GM11168 (cell line): ENCODE data around the gene GZMM.

ENCODE experiments used
- in situ Hi-C: fragments of 300-500 bp; cut with MboI; formaldehyde crosslinking; loops from one replicate; pipeline ENCODE4 v1.12.0; 2022; ENCODE audit warnings: low sequenced_read_pairs; ENCODE audit not compliant: unreplicated experiment

GZMM gene

DNA sequence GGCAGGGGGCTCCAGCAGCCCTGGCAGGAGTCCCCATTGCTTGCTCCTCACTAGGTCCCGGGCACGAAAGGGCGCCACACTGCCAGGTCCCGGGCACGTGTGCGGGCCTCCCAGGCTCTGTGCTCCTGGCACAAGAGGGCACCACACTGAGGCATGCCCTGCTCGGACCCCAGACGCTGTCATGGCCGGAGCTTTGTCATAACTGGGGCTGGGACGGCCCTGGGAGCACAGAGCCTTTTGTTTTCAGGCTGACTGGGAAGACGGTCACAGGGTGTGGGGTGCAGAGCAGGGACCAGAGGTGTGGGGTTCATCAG, 35.9 kb downstream of the GZMM start:
- in situ Hi-C loops = loop anchor here (25.0 kb wide), 1 partner anchor 158 kb away; no protein-coding TSS in a partner anchor

DNA sequence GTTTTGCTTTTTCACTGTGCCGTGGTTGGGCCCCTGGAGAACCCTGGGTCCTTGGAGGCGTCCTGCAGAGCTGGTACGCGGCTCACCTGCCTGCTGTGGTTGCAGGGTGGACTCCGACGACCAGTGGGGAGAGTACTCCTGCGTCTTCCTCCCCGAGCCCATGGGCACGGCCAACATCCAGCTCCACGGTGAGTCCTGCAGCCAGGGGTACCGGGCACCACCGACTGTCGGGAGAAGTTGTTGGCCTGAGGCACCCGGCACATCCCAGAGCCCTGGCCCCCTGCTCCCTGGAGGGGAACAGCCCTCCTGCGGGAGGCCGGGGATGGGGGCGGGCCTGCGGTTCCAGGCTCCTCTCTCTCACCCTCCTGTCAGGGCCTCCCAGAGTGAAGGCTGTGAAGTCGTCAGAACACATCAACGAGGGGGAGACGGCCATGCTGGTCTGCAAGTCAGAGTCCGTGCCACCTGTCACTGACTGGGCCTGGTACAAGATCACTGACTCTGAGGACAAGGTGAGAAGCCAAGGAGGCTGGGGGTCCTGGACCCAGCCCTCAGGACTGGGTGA, 36.5 kb downstream of the GZMM start:
- in situ Hi-C loops = loop anchor here (25.0 kb wide), 1 partner anchor 157 kb away; no protein-coding TSS in a partner anchor

DNA sequence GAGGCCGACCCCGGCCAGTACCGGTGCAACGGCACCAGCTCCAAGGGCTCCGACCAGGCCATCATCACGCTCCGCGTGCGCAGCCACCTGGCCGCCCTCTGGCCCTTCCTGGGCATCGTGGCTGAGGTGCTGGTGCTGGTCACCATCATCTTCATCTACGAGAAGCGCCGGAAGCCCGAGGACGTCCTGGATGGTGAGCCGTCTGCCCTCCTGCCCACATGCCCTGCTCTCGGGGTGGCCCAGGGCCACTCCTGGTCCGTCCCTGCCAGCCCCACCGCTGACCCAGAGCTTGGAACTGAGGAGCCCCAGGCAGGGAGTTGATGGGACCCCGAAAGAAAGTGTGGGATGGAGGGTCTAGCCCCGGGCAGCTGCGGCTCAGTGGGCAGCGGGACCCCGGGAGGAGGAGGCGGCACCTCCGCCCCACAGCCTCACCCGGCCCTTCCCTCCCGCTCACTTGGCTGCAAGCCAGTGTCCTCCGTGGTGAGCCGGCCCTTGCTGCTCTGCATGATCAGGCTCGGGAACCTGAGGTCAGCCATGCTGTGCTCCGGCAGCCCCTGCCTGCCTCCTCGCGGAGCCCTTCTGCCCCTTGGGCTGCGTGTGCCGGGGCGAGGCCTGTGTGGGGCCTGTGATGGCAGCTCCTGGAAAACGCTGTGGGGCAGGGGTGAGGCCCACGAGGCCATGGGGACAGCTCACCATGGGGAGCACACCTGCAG, 37.7 kb downstream of the GZMM start:
- in situ Hi-C loops = loop anchor here (25.0 kb wide), 1 partner anchor 156 kb away; no protein-coding TSS in a partner anchor

DNA sequence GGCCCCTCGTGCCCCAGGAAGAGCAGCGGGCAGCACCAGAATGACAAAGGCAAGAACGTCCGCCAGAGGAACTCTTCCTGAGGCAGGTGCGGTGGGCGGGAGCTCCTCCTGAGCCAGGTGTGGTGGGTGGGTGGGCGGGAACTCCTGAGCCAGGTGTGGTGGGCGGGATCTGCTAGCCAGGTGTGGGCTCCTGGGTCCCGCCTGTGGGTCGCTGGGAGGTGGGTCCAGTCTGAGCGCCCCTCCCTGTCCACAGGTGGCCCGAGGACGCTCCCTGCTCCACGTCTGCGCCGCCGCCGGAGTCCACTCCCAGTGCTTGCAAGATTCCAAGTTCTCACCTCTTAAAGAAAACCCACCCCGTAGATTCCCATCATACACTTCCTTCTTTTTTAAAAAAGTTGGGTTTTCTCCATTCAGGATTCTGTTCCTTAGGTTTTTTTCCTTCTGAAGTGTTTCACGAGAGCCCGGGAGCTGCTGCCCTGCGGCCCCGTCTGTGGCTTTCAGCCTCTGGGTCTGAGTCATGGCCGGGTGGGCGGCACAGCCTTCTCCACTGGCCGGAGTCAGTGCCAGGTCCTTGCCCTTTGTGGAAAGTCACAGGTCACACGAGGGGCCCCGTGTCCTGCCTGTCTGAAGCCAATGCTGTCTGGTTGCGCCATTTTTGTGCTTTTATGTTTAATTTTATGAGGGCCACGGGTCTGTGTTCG, 38.8 kb downstream of the GZMM start:
- in situ Hi-C loops = loop anchor here (25.0 kb wide), 1 partner anchor 155 kb away; no protein-coding TSS in a partner anchor

DNA sequence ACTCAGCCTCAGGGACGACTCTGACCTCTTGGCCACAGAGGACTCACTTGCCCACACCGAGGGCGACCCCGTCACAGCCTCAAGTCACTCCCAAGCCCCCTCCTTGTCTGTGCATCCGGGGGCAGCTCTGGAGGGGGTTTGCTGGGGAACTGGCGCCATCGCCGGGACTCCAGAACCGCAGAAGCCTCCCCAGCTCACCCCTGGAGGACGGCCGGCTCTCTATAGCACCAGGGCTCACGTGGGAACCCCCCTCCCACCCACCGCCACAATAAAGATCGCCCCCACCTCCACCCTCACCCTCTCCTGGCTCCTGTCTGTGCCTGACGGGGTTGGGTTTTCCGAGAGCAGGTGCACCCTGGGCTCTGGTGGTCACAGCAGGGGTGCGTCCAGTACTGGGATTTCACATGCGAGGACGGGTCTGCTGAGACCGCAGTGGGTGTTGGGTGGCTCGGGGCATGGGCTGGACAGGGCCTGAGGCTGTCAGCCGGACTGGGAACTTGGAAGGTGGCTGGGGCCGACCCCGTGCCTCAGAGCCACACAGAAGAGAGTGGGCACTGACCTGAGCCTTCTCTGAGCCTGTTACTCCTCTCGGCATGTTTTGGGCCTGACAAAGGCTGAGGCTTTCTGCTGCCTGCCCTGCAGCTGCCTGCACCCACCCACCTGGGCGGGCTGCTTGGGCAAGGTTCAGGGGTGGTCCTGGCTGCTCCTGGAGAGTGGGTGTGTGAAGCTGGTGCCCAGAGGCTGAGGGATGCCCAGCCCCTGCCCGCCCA, 39.5 kb downstream of the GZMM start:
- in situ Hi-C loops = loop anchor here (25.0 kb wide), 1 partner anchor 154 kb away; no protein-coding TSS in a partner anchor

DNA sequence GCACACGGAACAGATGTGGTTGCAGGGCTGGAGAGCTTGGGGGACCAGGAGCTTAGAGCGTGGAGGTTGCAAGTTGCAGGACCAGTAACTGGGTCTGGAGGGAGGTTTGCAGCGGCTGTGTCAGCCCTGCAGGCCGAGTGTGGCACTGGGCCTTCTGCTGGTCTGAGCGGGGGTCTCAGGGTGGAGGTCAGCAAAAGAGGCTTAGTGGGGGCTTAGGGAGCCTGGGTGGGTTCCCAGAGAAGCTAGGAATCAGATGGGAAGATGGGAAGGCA, 40.1 kb downstream of the GZMM start:
- in situ Hi-C loops = loop anchor here (25.0 kb wide), 1 partner anchor 153 kb away; no protein-coding TSS in a partner anchor

DNA sequence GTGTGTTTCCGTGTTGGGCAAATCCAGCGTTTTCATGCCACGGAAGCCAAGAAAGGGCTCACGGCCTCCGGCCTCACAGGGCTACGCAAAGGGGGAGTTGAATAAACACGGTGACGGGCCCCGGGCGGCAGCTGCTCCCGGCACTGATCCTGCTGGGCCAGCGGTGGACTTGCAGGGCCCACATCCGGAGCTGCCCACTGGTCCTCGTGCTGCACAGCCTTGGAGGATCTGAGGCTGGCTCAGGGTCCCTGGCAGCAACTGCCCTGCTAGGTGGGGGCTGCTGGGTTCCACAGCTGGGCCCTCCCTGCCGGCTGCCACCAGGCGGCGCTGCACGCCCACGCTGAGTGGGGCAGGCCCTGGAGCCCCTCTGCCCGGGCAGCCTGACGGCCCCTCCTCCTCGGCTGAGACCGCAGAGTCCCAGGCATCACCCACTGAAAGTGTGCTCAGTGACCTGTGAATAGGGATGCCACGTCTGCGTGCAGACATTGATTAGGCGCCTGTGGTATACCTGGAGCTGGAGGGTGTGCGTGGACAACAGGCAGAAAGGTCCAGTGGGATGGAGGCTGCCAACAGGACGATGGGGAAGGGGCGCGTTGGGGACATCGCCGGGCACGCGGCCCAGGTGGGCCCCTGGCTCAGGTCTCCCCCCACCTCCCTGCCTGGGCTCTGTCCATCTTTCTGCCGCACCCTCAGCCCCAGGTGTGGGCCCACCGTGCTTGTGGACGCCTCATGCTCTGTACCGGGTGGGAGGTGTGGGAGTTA, 40.6 kb downstream of the GZMM start:
- in situ Hi-C loops = loop anchor here (25.0 kb wide), 1 partner anchor 153 kb away; no protein-coding TSS in a partner anchor

DNA sequence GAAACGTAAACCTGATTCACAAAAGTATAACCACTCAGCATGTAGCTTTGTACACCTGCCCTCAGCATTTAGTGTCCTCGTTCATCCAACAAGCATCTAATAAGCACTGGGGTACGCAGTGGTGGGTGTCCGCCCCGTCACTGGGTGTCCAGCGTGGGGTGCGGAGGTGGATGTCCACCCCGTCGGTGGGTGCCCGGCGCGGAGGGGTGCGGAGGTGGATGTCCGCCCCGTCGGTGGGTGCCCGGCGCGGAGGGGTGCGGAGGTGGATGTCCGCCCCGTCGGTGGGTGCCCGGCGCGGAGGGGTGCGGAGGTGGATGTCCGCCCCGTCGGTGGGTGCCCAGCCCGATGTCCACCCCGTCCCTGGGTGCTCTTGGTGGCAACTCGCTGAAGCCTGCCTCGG, 41.3 kb downstream of the GZMM start:
- in situ Hi-C loops = loop anchor here (25.0 kb wide), 1 partner anchor 152 kb away; no protein-coding TSS in a partner anchor

DNA sequence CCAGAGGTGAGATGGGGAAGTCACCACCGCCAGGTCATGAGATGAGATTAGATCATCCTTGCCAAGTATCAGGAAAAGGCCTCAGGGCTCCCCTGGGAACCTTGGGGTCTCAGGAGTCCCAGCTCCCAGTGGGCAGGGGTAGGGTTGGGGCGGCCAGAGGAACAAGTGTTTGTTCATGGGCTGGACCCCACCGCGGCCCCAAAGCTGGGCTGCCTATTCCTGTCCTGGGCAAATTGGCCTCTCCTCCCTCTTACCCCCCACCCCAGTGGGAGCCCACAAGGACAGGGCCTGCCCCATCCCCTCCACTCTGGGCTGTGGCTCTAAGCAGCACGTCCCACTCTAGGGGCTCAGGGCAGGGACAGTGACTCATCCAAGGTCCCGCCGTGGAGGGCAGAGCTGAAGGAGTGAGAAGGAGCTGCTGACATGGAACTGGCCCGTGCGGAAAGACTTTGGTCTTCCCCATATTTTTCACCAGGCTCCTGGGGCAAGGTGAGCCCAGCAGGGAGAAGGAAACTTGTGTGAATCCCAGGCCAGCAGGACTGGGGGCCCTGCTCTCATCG, 41.8 kb downstream of the GZMM start:
- in situ Hi-C loops = loop anchor here (25.0 kb wide), 1 partner anchor 152 kb away; no protein-coding TSS in a partner anchor

DNA sequence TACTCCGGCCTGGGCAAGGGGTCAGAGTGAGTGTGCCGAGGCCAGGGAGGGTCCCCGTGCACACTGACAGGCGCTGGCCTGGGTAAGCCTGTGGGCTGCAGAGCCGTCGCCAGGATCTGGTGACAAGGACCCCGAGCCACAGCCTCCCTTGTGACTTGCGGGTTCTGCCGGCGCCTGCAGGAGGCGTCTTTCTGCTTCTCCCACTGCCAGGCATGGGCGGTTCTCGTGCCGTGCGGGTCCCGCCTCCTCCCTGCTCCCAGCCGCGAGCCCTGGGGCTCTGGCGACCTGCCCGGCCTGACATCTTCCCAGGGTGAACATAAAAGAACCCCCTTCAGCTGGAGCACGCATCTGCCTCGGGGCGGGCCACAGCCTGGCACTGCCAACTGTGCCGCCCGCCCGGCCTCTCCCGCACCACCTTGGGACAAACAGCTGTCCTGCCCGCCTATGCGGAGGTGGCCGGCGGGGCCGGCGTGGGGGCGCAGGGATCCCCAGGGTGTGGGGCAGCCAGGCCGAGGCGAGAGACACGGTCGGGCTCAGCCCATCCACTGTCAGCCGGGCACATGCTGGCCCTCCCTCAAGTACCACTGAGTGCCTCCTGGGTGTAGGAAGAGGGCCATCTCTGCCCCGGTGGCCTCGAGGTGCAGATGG, 44.4 kb downstream of the GZMM start:
- in situ Hi-C loops = loop anchor here (25.0 kb wide), 1 partner anchor 149 kb away; no protein-coding TSS in a partner anchor

DNA sequence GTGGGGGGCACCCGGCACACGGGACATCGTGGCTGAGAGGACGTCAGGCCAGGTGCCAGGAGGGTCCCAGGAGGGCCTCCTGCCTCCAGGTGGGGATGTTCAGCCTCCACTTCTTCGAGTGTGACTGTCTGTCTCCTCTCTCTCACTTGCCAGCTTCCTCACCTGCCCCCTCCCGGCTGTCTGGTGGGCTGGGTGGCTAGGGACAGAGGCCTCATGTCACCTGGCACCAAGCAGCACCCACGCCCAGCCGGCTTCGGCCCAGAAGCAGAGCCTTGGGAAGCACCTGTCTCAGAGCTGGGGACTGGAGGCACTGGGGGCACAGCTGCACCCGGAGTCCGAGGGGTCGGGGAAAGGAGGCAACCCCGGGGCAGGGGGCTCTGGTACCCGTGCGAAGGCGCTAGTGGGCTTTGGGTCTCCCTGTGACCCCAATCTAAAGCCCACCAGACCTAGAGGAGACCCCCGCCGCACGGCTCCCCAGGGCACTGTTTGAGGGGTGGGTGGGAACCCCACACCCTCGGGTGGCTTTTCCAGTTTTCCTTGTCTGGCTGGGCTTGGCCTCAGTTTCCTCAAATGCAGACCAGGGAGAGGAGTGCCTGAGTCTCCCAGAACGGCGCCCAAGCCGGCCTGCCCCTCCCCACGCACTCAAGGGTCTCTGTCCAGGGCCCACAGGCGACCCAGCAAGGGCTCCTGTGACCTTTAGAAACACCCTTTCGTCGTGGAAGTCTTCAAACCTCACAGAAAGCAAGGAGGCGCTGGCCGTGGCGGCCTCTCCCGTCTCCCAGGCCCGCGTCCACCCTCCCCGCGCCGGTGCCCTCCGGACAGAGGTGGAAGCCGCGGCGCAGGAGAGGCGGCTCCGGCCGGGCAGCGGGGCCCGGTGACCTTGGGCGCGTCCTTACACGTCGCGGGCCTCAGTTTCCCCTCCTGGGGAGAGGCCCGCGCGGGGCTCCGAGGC, 45.2 kb downstream of the GZMM start:
- in situ Hi-C loops = loop anchor here (25.0 kb wide), 1 partner anchor 148 kb away; no protein-coding TSS in a partner anchor

DNA sequence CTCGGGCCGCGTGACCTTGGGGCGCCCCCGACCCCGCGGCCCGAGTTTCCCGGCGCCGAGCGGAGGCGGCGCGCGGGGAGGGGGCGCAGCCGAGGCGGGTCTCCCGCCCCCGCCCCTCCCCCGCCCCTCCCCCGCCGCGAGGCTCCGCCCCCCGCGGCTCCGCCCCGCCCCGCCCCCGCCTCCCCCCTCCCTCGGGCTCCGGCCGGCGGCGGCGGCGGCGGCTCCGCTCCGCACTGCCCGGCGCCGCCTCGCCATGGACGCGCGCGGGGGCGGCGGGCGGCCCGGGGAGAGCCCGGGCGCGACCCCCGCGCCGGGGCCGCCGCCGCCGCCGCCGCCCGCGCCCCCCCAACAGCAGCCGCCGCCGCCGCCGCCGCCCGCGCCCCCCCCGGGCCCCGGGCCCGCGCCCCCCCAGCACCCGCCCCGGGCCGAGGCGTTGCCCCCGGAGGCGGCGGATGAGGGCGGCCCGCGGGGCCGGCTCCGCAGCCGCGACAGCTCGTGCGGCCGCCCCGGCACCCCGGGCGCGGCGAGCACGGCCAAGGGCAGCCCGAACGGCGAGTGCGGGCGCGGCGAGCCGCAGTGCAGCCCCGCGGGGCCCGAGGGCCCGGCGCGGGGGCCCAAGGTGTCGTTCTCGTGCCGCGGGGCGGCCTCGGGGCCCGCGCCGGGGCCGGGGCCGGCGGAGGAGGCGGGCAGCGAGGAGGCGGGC, 46.0 kb downstream of the GZMM start, which contains the start of gene HCN2:
HCN2 (plus strand) TSS at position 189 of the 703 bp plus-strand sequence; CDS start at position 254, 65 bp downstream.
- in situ Hi-C loops = loop anchor here (25.0 kb wide), 1 partner anchor 147 kb away; no protein-coding TSS in a partner anchor

DNA sequence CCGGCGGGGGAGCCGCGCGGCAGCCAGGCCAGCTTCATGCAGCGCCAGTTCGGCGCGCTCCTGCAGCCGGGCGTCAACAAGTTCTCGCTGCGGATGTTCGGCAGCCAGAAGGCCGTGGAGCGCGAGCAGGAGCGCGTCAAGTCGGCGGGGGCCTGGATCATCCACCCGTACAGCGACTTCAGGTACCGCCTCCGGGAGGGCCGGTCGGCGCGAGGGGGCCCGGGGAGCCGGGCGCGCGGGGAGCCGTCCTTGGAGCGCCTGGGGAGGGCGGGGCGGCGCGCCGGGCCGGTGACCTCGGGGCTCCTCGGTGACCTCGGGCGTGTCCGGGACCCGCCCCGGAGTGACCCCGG, 46.5 kb downstream of the GZMM start:
- in situ Hi-C loops = loop anchor here (25.0 kb wide), 1 partner anchor 147 kb away; no protein-coding TSS in a partner anchor

DNA sequence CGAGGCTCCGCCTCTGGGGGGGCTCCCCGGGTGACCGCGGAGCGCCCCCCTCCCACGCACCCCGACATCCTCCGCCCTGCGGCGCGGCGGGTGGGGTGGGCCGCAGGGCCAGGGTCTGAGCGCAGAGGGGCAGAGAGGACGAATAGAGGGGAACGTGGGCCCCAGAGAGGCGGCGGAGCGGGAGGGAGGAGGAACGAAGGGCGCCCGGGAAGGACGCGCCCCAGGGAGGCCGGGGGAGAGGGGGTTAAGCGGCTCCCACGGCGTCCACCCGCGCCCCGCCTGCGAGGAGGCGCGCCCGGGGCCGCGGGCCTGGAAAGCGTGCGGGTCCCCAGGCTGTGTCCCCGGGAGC, 46.9 kb downstream of the GZMM start:
- in situ Hi-C loops = loop anchor here (25.0 kb wide), 1 partner anchor 147 kb away; no protein-coding TSS in a partner anchor

DNA sequence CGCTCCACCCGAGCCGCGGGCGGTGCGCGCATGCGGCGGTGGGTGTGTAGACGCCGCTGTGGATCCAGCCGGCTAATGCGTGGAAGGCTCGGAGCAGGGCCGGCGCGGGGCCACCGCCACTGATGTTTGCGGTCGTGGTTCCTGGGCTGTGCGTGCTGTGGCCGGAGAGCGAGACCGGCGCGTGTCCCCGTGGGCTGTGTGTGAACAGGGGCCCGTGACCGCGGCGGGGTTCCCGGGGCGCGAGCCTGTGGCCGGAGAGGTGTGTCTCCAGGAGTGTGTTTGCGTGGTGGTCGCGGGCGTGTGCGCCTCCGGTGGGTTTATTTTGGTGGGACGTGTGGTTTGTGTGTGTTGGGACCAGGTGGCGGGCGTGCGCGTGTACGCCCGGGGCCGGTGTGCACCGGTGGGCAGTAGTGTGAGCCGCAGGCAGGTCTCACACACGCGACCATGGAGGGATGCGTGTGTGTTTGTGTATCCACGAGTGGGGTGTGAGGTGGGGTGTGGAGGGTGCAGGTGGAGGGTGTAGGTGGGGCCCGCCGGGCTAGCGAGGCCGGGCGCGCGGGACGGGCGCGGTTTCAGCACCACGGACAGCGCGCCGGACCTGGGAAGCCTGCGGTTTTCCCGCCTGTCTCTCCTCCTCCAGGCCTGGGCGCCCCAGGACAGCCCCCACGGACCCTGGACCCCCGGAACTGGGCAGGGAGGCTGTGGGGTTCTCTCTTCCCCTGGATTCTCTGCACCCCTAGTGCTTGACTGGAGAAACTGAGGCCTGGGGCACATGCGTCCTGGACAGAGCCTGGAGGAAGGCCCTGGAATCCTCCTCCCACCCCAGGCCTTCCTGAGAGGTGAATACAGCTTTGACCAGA, 47.5 kb downstream of the GZMM start:
- in situ Hi-C loops = loop anchor here (25.0 kb wide), 1 partner anchor 146 kb away; no protein-coding TSS in a partner anchor

DNA sequence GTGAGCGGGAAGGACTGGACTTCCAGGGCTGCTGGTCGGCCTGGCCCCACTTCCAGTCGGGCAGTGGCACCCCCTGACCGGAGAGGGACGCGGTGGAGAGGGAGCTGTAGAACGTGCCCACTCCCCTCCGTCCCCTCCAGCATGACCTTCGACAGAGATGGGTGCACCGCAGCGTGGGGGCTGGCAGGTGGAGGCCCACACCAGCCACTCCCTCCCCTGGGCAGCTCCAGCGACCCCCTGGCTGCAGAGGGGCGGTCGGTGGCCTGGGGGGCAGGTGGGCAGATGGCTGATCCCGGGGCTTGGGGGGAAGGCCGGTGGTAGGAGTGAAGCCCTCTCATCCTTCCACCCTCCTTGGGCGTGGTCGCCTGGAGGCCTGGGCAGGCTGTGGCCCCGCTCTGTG, 48.2 kb downstream of the GZMM start:
- in situ Hi-C loops = loop anchor here (25.0 kb wide), 1 partner anchor 145 kb away; no protein-coding TSS in a partner anchor
